Measurements from ENCODE around the gene APOBEC4. TPM values are rescaled to one million over a fixed set of nuclear protein-coding genes. Genes with fewer than 3 reads are reported as not detected.

The APOBEC4 gene
- total RNA-seq, 5 donors from 2014 or later (not counting 1 experiment from before 2014, with no cell fraction given) = not detected

- H3K9me3 ChIP-seq = no peaks in the 10 kb centered on the region
- H3K36me3 Mint-ChIP-seq = peaks cover 9% of the 10 kb centered on the region
- H3K4me3 Mint-ChIP-seq = no peak overlapping the region
- H3K36me3 ChIP-seq (ENCODE audit: control insufficient read depth in 2 of 2, extremely low read depth in 1 of 2, insufficient read depth in 1 of 2, low read length in 1 of 2) = no peaks in the 10 kb centered on the region
- H3K4me3 ChIP-seq (ENCODE audit: control insufficient read depth in 1 of 2, extremely low read depth in 1 of 2, low read length in 1 of 2) = no peak overlapping the region
- no peak overlapping the region for H3K27ac ChIP-seq (ENCODE audit: low read length)
- H3K27me3 ChIP-seq (replicated peaks in 1 of 2; ENCODE audit: control insufficient read depth in 2 of 2, extremely low read depth in 1 of 2, insufficient read depth in 2 of 2, low read length in 1 of 2) = no peaks in the 10 kb centered on the region
- no peaks in the 10 kb centered on the region for H3K4me1 Mint-ChIP-seq
- POLR2A ChIA-PET = no interaction called here
- no peaks in the 10 kb centered on the region for H3K9me3 Mint-ChIP-seq
- H3K27ac Mint-ChIP-seq = no peak overlapping the region
- no peak for DNase-seq
- CTCF ChIA-PET = interaction anchor here (0.6 to 3.2 kb wide), 3 partner anchors 9 to 98 kb away, joined by 5 to 18 read pairs (median 8); no protein-coding TSS in a partner anchor
- no peaks in the 10 kb centered on the region for H3K4me1 ChIP-seq (ENCODE audit: control insufficient read depth in 1 of 2, extremely low read depth in 1 of 2, insufficient read depth in 2 of 2, low read length in 2 of 2)
- 100% methylated on average over 2 of the region's 3 CpGs for WGBS (ENCODE audit: insufficient coverage)
- H3K27me3 Mint-ChIP-seq = peaks cover 3% of the 10 kb centered on the region in 2 donors
- no peak for ATAC-seq (replicated peaks in 1 of 4)
Measured at GRCh38 chr1:183675883-183676585, 22.9 kb upstream of the APOBEC4 start.

GRCh38 chr1:183675381-183675780, 22.3 kb upstream of the APOBEC4 start:
- no peaks in the 10 kb centered on the region for H3K4me1 ChIP-seq (ENCODE audit: control insufficient read depth in 1 of 2, extremely low read depth in 1 of 2, insufficient read depth in 2 of 2, low read length in 2 of 2)
- CTCF ChIA-PET = interaction anchor here in 1 of 2 donors (1.8 to 3.2 kb wide), 2 partner anchors 10 to 20 kb away, joined by 5 to 18 read pairs; no protein-coding TSS in a partner anchor
- H3K9me3 ChIP-seq = no peaks in the 10 kb centered on the region
- Mint-ChIP-seq H3K36me3 (peaks cover 9% of the 10 kb centered on the region), H3K4me1 (no peaks in the 10 kb centered on the region), H3K27ac (no peak overlapping the region), H3K9me3 (peaks cover 0 to 6% (median 0%) of the 10 kb centered on the region in 3 donors), H3K4me3 (no peak overlapping the region), H3K27me3 (peaks cover 3% of the 10 kb centered on the region in 2 donors)
- ATAC-seq (replicated peaks in 1 of 4) (no peak), DNase-seq (no peak)
- H3K27me3 ChIP-seq (replicated peaks in 1 of 2; ENCODE audit: control insufficient read depth in 2 of 2, extremely low read depth in 1 of 2, insufficient read depth in 2 of 2, low read length in 1 of 2) = no peaks in the 10 kb centered on the region
- no peak overlapping the region for H3K27ac ChIP-seq (ENCODE audit: low read length)
- no peaks in the 10 kb centered on the region for H3K36me3 ChIP-seq (ENCODE audit: control insufficient read depth in 2 of 2, extremely low read depth in 1 of 2, insufficient read depth in 1 of 2, low read length in 1 of 2)
- H3K4me3 ChIP-seq (ENCODE audit: control insufficient read depth in 1 of 2, extremely low read depth in 1 of 2, low read length in 1 of 2) = no peak overlapping the region
- POLR2A ChIA-PET = no interaction called here

GRCh38 chr1:183674886-183675285, 21.8 kb upstream of the APOBEC4 start:
- ChIA-PET CTCF (interaction anchor here in 1 of 2 donors (1.8 to 3.2 kb wide), 2 partner anchors 10 to 19 kb away, joined by 5 to 18 read pairs; no protein-coding TSS in a partner anchor), POLR2A (no interaction called here)
- no peaks in the 10 kb centered on the region for H3K36me3 ChIP-seq (ENCODE audit: control insufficient read depth in 2 of 2, extremely low read depth in 1 of 2, insufficient read depth in 1 of 2, low read length in 1 of 2)
- Mint-ChIP-seq H3K9me3 (peaks cover 0 to 7% (median 0%) of the 10 kb centered on the region in 3 donors), H3K27ac (no peak overlapping the region), H3K27me3 (peaks cover 3% of the 10 kb centered on the region in 2 donors), H3K4me3 (no peak overlapping the region), H3K4me1 (no peaks in the 10 kb centered on the region), H3K36me3 (peaks cover 6% of the 10 kb centered on the region)
- no peak overlapping the region for H3K27ac ChIP-seq (ENCODE audit: low read length)
- no peaks in the 10 kb centered on the region for H3K4me1 ChIP-seq (ENCODE audit: control insufficient read depth in 1 of 2, extremely low read depth in 1 of 2, insufficient read depth in 2 of 2, low read length in 2 of 2)
- no peak overlapping the region for H3K4me3 ChIP-seq (ENCODE audit: control insufficient read depth in 1 of 2, extremely low read depth in 1 of 2, low read length in 1 of 2)
- ATAC-seq (replicated peaks in 1 of 4) (no peak), DNase-seq (no peak)
- H3K27me3 ChIP-seq (replicated peaks in 1 of 2; ENCODE audit: control insufficient read depth in 2 of 2, extremely low read depth in 1 of 2, insufficient read depth in 2 of 2, low read length in 1 of 2) = no peaks in the 10 kb centered on the region
- WGBS (ENCODE audit: insufficient coverage) = no CpG with 5 or more reads among the region's 2 CpGs
- no peaks in the 10 kb centered on the region for H3K9me3 ChIP-seq

GRCh38 chr1:183674339-183674738, 21.2 kb upstream of the APOBEC4 start:
- no CpG with 5 or more reads among the region's 1 CpG for WGBS (ENCODE audit: insufficient coverage)
- H3K36me3 Mint-ChIP-seq = peaks cover 3% of the 10 kb centered on the region
- Histone ChIP-seq H3K27me3 (replicated peaks in 1 of 2; ENCODE audit: control insufficient read depth in 2 of 2, extremely low read depth in 1 of 2, insufficient read depth in 2 of 2, low read length in 1 of 2) (no peaks in the 10 kb centered on the region), H3K4me1 (ENCODE audit: control insufficient read depth in 1 of 2, extremely low read depth in 1 of 2, insufficient read depth in 2 of 2, low read length in 2 of 2) (no peaks in the 10 kb centered on the region), H3K4me3 (ENCODE audit: control insufficient read depth in 1 of 2, extremely low read depth in 1 of 2, low read length in 1 of 2) (no peak overlapping the region), H3K9me3 (no peaks in the 10 kb centered on the region), H3K27ac (ENCODE audit: low read length) (no peak overlapping the region), H3K36me3 (ENCODE audit: control insufficient read depth in 2 of 2, extremely low read depth in 1 of 2, insufficient read depth in 1 of 2, low read length in 1 of 2) (no peaks in the 10 kb centered on the region)
- peaks cover 0 to 7% (median 0%) of the 10 kb centered on the region in 3 donors for H3K9me3 Mint-ChIP-seq
- ChIA-PET POLR2A (interaction anchor here in 1 of 2 donors (0.6 kb wide), 1 partner anchor 1078 kb away, joined by 3 read pairs; no protein-coding TSS in a partner anchor), CTCF (interaction anchor here in 1 of 2 donors (1.8 to 3.2 kb wide), 2 partner anchors 11 to 19 kb away, joined by 5 to 18 read pairs; no protein-coding TSS in a partner anchor)
- no peaks in the 10 kb centered on the region for H3K4me1 Mint-ChIP-seq
- DNase-seq = no peak
- H3K27ac Mint-ChIP-seq = no peak overlapping the region
- ATAC-seq (replicated peaks in 1 of 4) = no peak
- peaks cover 3% of the 10 kb centered on the region in 2 donors for H3K27me3 Mint-ChIP-seq
- no peak overlapping the region for H3K4me3 Mint-ChIP-seq

GRCh38 chr1:183673605-183674323, 20.6 kb upstream of the APOBEC4 start:
- POLR2A ChIA-PET = interaction anchor here in 1 of 2 donors (0.6 kb wide), 1 partner anchor 1078 kb away, joined by 3 read pairs; no protein-coding TSS in a partner anchor
- no CpG with 5 or more reads among the region's 2 CpGs for WGBS (ENCODE audit: insufficient coverage)
- Mint-ChIP-seq H3K9me3 (peaks cover 0 to 7% (median 0%) of the 10 kb centered on the region in 3 donors), H3K4me1 (no peaks in the 10 kb centered on the region), H3K36me3 (peaks cover 3% of the 10 kb centered on the region), H3K27me3 (peaks cover 3% of the 10 kb centered on the region in 2 donors), H3K27ac (no peak overlapping the region), H3K4me3 (no peak overlapping the region)
- H3K27me3 ChIP-seq (replicated peaks in 1 of 2; ENCODE audit: control insufficient read depth in 2 of 2, extremely low read depth in 1 of 2, insufficient read depth in 2 of 2, low read length in 1 of 2) = no peaks in the 10 kb centered on the region
- CTCF ChIA-PET = interaction anchor here in 1 of 2 donors (3.2 kb wide), 1 partner anchor 11 kb away, joined by 18 read pairs; no protein-coding TSS in a partner anchor
- H3K9me3 ChIP-seq = no peaks in the 10 kb centered on the region
- H3K4me1 ChIP-seq (ENCODE audit: control insufficient read depth in 1 of 2, extremely low read depth in 1 of 2, insufficient read depth in 2 of 2, low read length in 2 of 2) = no peaks in the 10 kb centered on the region
- ATAC-seq (replicated peaks in 1 of 4) (no peak), DNase-seq (no peak)
- H3K36me3 ChIP-seq (ENCODE audit: control insufficient read depth in 2 of 2, extremely low read depth in 1 of 2, insufficient read depth in 1 of 2, low read length in 1 of 2) = no peaks in the 10 kb centered on the region
- no peak overlapping the region for H3K27ac ChIP-seq (ENCODE audit: low read length)
- no peak overlapping the region for H3K4me3 ChIP-seq (ENCODE audit: control insufficient read depth in 1 of 2, extremely low read depth in 1 of 2, low read length in 1 of 2)

- Mint-ChIP-seq H3K27me3 (peaks cover 0 to 3% of the 10 kb centered on the region in 2 donors), H3K9me3 (peaks cover 0 to 7% (median 0%) of the 10 kb centered on the region in 3 donors), H3K27ac (no peak overlapping the region), H3K4me3 (no peak overlapping the region), H3K36me3 (peaks cover 3% of the 10 kb centered on the region), H3K4me1 (no peaks in the 10 kb centered on the region)
- CTCF ChIA-PET = interaction anchor here (0.6 to 1.4 kb wide), 3 partner anchors 14 to 15 kb away, joined by 3 to 4 read pairs (median 3); no protein-coding TSS in a partner anchor
- POLR2A ChIA-PET = no interaction called here
- ATAC-seq (replicated peaks in 1 of 4) = no peak
- Histone ChIP-seq H3K4me3 (ENCODE audit: control insufficient read depth in 1 of 2, extremely low read depth in 1 of 2, low read length in 1 of 2) (no peak overlapping the region), H3K4me1 (ENCODE audit: control insufficient read depth in 1 of 2, extremely low read depth in 1 of 2, insufficient read depth in 2 of 2, low read length in 2 of 2) (no peaks in the 10 kb centered on the region), H3K36me3 (ENCODE audit: control insufficient read depth in 2 of 2, extremely low read depth in 1 of 2, insufficient read depth in 1 of 2, low read length in 1 of 2) (no peaks in the 10 kb centered on the region), H3K27ac (ENCODE audit: low read length) (no peak overlapping the region), H3K9me3 (no peaks in the 10 kb centered on the region), H3K27me3 (replicated peaks in 1 of 2; ENCODE audit: control insufficient read depth in 2 of 2, extremely low read depth in 1 of 2, insufficient read depth in 2 of 2, low read length in 1 of 2) (no peaks in the 10 kb centered on the region)
- DNase-seq = no peak
- no CpG with 5 or more reads among the region's 1 CpG for WGBS (ENCODE audit: insufficient coverage)
Measured at GRCh38 chr1:183670169-183670568, 17.1 kb upstream of the APOBEC4 start.
